HG02763 (cell line): Measurements from ENCODE around the gene WSCD2.
"Not testable (repeated sequence)": the region's sequence is repeated elsewhere in the genome, so short reads cannot be mapped to it uniquely, and the experiment has no call there.

Experiments used
- ATAC-seq: cut with Tn5 transposase; IDR thresholded peaks from one replicate; pipeline ENCODE4 v1.9.1; 2021; ENCODE audit warnings: mild to moderate bottlenecking, moderate library complexity; ENCODE audit not compliant: unreplicated experiment

WSCD2 gene

DNA sequence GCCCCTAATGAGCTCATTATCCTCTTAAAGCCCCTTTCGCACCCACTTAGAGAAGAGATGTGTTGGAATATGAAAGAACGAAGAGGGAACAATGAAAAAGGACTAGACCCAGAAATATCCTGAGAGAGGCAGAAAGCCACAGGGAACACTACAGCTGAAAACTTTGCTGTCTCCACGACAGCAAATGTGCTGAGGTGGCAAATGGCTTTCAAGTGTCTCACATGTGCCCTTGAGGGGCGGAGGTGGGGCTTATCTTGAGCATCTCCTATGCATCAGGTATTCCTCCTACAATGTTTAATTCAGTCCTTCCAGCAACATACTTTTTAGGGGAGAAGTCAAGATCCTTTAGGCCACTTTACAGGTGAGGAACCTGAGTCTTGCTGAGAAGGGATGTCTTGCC is 62.9 kb downstream of the WSCD2 start:
- ATAC-seq: no peak

DNA sequence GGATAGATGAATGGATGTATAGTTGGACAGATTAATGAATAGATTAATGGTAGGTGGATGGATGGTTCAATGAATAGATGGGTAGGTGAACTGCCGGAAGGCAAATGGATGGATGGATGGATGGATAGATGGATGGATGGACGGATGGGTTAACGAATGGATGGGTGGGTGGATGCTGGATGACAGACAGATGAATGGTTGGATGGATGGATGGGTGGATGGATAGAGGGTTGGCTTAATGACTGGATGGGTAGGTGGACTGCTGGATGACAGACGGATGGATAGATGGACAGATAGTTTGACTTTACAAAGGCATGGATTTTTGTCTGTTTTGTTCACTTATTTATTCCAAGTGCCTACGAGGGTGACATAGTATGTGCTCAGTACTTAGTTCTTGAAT is 64.4 kb downstream of the WSCD2 start:
- ATAC-seq: no peak

DNA sequence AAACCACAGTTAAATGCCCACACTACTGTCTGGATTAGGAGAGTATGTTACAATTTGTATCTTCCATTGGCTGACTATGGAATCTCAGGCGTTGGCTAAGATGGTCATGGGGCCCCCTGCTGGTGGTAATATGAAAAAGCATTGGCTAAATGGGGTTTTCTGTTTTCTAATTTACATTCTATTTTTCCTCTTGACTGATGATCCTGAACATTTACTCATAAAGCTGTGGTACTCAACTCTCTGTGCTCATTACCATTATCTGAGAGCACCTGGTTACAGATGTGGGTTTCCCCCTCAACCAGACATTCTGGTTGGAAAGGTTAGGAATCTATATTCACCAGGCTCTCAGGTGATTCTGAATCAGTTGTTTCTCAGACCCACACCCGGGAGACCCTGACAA is 64.8 kb downstream of the WSCD2 start:
- ATAC-seq: no peak

DNA sequence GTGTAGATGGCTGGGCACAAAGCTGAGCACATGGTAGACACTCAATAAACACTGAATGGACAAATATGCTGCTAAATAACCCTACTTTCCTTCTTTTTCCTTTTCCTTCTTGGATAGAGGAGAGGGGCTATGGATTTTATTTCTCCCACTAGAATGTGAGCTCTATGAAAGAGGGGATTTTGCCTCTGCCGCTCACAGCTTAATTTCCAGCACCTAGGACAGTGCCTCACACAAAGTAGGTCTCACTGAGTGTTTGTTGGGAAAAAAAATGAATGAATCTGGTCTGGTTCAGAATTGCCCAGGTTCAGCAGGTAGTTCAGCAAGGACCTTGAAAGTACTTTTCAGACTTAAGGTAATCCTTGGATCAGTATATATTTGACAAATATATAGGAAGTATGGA is 65.5 kb downstream of the WSCD2 start:
- ATAC-seq: no peak

DNA sequence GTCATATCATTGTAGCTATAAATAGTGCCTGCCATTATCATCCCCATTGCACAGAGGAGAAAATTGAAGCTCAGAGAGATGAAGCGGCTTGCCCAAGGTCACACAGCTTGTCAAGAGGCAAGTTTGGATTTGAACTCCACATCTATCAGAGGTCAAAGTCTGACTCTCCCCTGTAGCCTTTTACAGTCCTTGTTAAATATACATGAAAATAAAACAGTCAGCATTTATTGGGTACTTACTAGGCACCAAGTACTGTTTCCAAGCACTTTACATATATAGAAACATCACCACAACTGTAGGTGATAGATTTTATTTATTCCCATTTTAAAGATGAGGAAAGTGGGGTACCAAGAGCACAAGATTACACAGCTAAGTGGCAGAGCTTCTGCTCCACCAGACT is 67.2 kb downstream of the WSCD2 start:
- ATAC-seq: no peak

DNA sequence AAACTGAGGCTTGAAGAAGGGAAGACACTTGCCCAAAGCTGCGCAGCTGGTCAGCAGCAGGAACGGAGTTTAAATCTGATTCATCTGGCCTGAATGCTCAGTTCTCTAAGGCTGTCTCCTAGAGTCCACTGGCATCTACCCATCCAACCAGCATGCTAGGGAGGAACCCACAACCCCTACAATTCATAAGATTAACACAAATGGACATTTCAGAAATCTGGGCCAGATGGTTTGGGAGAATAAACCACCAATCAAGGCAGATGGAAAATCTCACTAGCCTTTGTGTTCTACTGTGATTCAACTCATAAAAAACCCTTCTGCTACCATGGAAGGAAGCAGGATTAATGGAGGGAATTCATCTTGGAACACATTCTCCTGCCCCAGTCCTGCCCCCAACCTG is 67.8 kb downstream of the WSCD2 start:
- no peak for ATAC-seq

DNA sequence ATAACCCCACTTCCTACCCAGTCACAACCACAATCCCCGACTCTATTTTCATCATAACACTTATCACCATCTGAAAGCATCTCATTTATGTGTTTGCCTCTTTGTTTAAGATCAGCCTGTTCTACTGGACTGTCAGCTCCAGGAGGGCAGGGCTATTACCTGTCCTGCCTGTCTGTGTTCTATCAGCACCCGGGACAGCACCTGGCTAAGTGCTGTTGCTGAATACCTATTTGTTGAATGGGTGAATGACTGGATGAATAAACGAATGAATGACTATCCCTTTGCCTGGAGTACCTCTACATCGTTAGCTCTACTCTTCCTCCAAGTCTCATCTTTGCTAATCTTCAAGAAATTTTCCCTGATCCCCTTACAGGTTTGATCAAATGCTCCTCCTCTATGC is 69.0 kb downstream of the WSCD2 start:
- no peak for ATAC-seq

DNA sequence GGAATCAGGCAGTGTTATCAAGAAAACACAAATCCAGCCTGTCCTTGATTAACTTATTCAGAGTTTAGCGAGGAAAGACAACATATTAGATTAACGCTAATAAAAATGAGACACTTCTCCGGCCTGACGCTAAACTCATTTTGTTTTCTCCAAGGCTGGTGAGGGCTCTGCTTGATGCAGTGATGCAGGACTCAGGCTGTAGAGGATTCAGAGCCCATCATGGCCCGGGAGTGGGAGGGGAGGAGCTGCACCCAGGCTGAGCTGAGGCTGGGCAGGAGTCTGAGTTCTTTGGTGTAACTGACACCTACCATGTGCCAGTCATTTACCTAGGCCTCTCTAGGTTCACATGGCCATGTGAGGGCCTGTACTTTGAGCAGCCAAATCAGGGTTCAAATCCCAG is 70.0 kb downstream of the WSCD2 start:
- ATAC-seq: no peak

DNA sequence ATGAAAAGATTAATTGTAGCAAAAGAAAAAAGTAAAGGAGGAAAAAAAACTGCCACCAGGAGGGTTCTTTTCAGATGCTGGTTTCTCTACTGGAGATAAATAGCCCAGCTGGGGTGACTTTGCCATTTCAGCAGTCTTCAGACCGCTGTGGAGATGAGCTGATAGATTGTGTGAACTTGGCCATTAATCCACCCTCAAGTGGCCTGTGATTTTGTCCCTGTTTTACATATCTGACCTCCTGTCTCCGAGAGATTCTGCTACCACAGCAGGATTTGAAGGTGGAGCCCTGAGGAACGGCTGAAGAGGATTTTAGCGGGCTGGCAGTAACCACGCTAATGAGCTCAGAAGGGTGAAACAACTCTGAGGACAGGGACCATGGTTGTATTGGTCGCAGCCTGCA is 72.7 kb downstream of the WSCD2 start:
- ATAC-seq: no peak

DNA sequence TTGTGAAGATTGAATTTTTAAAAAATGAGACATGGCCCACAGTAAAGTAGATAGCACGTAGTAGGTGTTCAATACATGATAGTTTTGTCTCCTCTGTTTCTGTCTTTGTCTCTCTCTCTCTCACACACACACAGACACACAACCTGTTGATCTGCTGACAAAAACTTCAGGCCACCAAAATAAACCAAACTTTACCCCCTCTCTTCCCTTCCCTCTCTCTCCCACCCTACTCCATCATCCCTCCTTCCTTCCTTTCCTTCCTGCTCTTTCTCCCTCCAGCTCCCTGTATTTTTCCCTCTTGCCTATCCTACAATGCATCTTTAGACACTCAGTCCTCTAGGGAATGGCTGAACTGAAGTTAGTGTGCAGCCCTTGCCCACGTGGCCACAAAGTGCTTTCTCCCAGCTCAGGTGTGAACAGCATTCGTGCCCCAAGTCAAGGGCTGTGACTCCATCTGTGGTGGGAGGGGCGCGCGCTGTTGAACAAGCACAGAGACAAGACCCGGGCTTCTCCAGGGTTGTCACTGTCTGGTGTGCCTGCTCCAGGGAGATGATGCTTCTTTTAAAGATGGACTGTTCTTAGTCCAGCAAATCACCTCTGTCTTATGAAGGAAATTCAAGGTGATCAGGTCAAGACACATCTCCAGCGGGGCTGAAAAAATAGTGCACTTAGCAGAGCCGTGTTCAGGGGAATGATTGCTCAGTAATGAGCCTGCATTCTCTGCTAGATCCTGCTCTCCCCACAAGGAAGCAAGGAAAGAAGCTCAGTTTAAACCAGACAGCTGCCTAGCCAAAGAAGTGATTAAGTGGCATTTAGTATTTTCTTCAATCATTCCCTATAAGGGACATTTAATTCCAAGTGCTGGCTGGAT is 75.3 kb downstream of the WSCD2 start:
- ATAC-seq: no peak

DNA sequence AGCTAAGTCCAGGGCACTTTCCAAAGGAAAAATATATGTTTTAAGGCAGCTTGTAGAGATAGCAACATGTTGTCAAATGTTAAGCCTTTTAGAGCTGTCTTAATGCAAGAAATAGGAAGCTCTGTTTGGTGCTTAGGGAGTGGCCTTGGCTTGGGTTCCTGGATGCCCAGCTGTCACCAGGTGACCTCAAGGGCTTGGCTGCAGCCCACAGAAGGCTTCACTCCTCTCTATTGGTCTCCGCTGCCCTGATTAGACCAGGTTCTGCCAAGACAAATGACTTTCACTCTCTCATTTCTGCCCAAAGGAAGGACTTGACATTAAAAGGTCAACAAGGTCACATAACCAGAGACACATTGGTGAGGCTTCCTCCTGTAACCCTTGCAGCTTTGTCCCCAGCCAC is 76.8 kb downstream of the WSCD2 start:
- ATAC-seq: no peak

DNA sequence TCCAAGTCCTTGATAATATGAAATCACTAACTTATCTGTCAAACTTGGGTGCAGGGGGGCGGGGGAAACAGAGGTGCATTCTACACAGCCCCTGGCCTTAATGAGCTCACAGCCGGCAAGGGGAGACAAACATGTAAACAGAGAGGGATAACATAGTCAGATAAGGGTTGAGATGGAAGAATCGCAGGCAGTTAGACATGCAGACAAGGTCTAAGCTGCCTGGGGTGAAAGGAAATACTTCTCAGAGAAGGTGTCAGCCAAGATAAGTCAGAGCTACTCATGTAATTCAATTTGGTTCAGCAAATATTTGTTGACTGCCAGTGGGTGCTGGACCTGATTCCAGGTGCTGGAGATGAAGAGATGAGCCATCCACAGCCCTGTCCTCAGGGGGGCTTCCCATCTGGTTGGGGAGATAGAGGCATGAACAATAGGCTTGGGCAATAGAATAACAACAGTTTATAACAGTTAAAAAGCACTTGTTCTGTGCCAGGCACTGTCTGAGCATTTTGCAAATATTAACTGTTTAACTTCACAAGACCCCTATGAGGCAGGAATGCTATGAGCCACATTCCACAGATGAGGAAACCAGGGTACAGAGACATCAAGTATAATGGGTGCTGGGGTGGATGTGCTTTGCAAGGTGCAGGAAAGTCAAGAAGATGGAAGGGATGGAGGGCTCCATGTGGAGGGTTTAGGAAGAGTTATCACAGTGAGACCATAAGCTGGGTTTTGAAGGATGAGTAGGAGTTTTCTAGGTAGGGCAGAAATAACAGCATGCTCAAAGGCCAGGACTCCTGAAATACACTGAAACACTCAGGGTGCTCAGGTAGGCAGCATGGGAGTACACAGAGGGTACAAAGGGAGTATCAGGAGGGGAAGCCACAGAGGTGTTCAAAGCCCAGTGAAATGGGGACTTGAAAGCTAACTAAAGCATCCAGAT is 79.0 kb downstream of the WSCD2 start:
- no peak for ATAC-seq

DNA sequence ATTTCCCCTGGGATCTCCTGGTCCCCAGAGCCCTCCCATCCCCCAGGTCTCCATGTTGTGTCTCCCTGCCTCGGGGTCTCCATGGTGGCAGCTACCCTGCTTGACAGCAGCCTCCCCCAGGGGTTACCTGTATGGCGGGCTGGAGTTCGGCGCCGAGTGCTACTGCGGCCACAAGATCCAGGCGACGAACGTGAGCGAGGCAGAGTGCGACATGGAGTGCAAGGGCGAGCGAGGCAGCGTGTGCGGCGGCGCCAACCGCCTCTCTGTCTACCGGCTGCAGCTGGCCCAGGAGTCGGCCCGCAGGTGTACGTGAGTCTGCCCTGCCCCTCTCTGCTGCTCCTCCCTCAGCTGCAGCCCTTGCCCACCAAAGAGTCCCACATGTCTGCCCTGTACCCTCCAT is 80.9 kb downstream of the WSCD2 start:
- ATAC-seq: no peak

DNA sequence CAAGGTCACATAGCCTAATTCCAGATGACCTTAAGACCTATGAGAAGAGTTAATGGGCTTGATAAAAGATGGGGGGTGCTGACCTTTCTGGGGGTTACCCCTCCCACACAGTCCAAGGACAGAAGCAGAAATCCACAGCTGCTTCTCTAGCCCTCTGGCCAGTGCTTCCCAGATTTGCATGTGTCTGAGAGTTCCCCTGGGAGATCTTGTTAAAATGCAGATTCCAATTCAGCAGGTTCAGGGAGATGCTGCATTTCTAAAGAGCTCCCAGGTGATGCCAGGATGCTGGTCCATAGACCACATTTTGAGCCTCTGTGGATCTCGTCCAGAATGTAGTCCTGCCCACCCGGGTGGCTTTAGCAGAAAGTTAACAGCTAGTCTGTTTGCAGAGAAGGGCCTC is 82.1 kb downstream of the WSCD2 start:
- no peak for ATAC-seq

DNA sequence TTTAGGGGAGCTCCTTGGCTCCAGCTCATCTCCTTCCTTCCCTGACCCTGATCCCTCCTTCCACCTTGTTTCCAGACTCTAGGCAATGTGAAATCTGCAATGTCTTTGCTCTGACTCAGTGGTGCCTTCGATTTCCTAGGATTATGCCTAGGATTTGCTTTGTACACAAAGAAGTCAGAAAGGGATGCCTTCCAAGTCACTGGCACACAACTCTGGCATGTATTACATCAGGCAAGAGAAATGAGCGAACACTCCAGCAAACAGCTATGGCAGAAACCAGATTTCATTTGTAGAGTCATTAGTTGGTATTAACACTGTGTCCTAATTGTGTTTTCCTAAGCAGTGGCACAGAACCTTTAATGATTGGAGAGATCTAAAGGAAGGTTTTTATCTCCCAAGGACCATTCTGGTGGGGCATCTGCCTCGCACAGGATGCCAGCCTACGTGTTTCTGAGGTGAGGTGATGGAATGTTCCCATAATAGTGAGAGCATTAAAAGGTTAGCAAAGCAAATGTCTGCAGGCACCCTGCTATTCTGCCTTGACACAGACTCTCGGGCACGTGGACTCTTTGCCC is 84.9 kb downstream of the WSCD2 start:
- ATAC-seq: no peak

DNA sequence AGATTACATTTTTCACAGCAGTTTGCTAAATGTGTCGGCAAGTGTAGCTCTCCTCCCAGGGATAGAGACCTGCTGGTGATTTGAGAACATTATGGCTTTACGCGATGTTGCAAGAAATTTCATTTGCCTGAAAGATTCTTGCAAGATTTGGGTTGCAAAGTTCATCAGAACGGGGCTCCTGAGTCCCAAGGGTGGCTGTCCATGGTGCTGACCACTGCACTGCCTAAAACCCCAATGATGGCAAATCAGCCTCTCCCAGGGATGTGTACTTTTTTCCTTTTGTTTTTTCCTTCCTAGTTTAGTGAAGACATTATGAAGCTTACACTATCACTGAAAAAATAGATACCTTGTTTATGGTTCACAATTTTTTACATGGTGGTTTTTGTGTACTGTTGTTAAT is 85.4 kb downstream of the WSCD2 start:
- ATAC-seq: no peak

DNA sequence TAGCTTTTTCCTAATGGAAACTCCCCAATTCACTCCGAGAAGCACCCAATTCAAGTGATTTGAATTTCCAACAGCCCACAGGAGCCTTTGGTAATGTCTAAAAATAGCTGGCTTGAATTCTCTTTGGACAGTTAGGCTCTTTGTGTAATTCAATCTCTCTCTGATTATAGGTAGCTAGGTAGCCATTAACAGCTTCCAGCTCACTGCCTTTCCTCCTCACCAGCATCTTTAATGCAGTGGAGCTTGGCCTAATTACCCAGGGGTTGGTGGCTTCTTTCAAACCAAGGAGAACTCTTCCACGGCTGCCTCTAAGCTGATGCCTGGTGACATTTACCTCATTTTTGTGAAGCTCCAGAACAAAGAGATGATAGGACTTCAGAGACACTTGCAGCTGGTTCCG is 86.4 kb downstream of the WSCD2 start:
- no peak for ATAC-seq

DNA sequence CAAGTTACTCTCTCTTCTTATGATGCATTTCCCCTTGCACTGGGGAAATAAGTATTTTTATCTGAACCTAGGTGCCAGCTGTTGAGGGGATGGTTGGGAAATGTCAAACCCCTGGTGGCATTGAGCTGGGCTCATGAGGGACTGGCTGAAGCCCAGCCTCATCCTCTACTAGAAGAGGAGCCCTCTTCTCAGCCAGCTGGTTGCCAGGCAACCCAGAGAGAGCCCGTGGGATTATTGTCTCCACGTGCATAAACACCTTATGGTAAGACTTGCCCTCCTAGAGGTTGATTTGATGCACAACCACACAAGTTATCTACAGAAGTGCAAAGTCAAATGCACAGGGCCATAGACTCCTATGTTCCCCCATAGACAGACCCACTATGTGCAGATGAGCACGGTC is 89.8 kb downstream of the WSCD2 start:
- no peak for ATAC-seq

DNA sequence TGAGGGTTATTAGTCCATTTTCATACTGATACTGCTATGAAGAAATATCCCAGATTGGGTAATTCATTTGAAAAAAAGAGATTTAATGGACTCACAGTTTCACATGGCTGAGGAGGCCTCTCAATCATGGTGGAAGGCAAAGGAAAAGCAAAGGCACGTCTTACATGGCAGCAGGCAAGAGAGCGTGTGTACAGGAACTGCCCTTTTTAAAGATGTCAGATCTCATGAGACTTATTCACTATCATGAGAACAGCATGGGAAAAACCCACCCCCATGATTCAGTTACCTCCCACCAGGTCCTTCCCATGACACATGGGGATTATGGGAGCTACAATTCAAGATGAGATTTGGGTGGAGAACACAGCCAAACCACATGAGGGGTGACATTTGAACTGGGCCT is 96.0 kb downstream of the WSCD2 start:
- ATAC-seq: not testable (repeated sequence)

DNA sequence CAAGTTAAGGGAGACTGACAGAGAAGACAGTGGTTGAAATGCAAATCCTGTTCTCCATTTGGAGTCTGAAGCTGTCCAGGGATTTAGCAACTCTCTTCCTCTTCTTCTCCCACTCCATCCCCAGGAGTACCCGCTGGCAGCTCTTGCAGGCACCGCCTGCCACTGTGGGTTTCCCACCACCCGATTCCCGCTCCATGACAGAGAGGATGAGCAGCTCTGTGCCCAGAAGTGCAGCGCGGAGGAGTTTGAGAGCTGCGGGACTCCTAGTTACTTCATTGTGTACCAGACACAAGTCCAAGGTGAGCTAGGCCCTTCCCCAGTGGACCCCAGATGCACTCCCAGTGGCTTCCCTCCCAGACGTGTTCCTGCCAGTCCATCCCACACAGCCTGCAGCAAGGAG is 97.8 kb downstream of the WSCD2 start:
- ATAC-seq: no peak

DNA sequence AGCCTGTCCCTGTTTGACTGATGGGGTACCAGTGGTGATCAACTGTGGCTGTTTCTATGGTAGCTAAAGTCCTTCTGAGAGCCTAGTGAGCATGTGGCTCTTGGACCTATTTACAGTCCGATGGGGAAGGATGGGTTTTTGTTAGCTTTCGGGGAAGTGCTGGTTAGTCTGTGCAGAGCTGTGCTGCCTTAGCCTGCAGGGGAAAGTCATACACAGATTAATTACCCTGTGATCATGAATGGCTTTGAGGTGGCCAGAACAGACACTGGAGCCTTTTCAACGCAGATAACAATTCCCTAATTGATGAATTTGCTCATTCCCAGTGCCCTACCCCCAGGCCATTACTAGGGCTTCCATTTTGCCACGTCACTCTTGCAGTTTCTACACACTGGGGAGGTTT is 99.7 kb downstream of the WSCD2 start:
- ATAC-seq: no peak
